H9 (cell line): ENCODE data around the gene ZFPM1. TPM values are rescaled to one million over a fixed set of nuclear protein-coding genes. Genes with fewer than 3 reads are reported as not detected.

ENCODE experiments used
- DNase-seq: peaks from one replicate; pipeline ENCODE4 v3.0.0-alpha.2; 2017
- H2AFZ ChIP-seq: one replicate; pipeline ENCODE4 v1.6.1; 2013; ENCODE audit warnings: mild to moderate bottlenecking, low read length, control low read depth, moderate library complexity
- H2AK5ac ChIP-seq: 2 replicates; pipeline ENCODE4 v1.6.1; 2013; ENCODE audit warnings: low read length, control low read depth, mixed read lengths; ENCODE audit not compliant: insufficient read length
- H2BK120ac ChIP-seq: one replicate; pipeline ENCODE4 v1.6.1; 2013; ENCODE audit warnings: low read depth, mild to moderate bottlenecking, low read length, control low read depth, inconsistent platforms; ENCODE audit not compliant: poor library complexity, severe bottlenecking
- H2BK12ac ChIP-seq: 2 replicates; pipeline ENCODE4 v1.6.1; 2013; ENCODE audit warnings: low read length, control low read depth, mixed read lengths, low read depth; ENCODE audit not compliant: insufficient read length
- H2BK15ac ChIP-seq: 2 replicates; pipeline ENCODE4 v1.6.1; 2013; ENCODE audit warnings: low read depth, low read length, control low read depth
- H2BK20ac ChIP-seq: one replicate; pipeline ENCODE4 v1.6.1; 2013; ENCODE audit warnings: low read depth, mild to moderate bottlenecking, low read length, control low read depth, inconsistent platforms; ENCODE audit not compliant: poor library complexity, severe bottlenecking
- H2BK5ac ChIP-seq: 2 replicates; pipeline ENCODE4 v1.6.1; 2013; ENCODE audit warnings: low read length, control low read depth, mixed read lengths; ENCODE audit not compliant: insufficient read length
- H3K14ac ChIP-seq: 2 replicates; pipeline ENCODE4 v1.6.1; 2013; ENCODE audit warnings: low read length, control low read depth; ENCODE audit not compliant: insufficient read depth
- H3K18ac ChIP-seq: 2 replicates; pipeline ENCODE4 v1.6.1; 2013; ENCODE audit warnings: low read depth, mild to moderate bottlenecking, mixed read lengths, low read length, control low read depth; ENCODE audit not compliant: insufficient read length
- H3K23ac ChIP-seq: 2 replicates; pipeline ENCODE4 v1.6.1; 2013; ENCODE audit warnings: low read length, control low read depth, mixed read lengths, low read depth; ENCODE audit not compliant: insufficient read length
- H3K23me2 ChIP-seq: 2 replicates; pipeline ENCODE4 v1.6.1; 2013; ENCODE audit warnings: low read depth, mild to moderate bottlenecking, mixed read lengths, low read length, control low read depth; ENCODE audit not compliant: insufficient read length, poor library complexity, severe bottlenecking
- H3K27ac ChIP-seq: 2 replicates; pipeline ENCODE4 v1.5.1; 2013; ENCODE audit warnings: low read length, control low read depth, mixed read lengths, low read depth; ENCODE audit not compliant: insufficient read length
- H3K27me3 ChIP-seq: 2 replicates; pipeline ENCODE4 v1.6.1; 2013; ENCODE audit warnings: low read length, control low read depth, inconsistent platforms; ENCODE audit not compliant: insufficient read depth
- H3K4ac ChIP-seq: 2 replicates; pipeline ENCODE4 v1.6.1; 2013; ENCODE audit warnings: low read depth, mild to moderate bottlenecking, control low read depth, inconsistent platforms, low read length, moderate library complexity
- H3K4me1 ChIP-seq: 2 replicates; pipeline ENCODE4 v1.6.1; 2013; ENCODE audit warnings: low read length, control low read depth, inconsistent platforms; ENCODE audit not compliant: insufficient read depth
- H3K4me2 ChIP-seq: 2 replicates; pipeline ENCODE4 v1.6.1; 2013; ENCODE audit warnings: low read length, control low read depth, mixed read lengths; ENCODE audit not compliant: insufficient read length, insufficient read depth
- H3K56ac ChIP-seq: 2 replicates; pipeline ENCODE4 v1.6.1; 2013; ENCODE audit warnings: low read depth, mild to moderate bottlenecking, mixed read lengths, low read length, control low read depth; ENCODE audit not compliant: insufficient read length
- H3K79me1 ChIP-seq: 2 replicates; pipeline ENCODE4 v1.6.1; 2013; ENCODE audit warnings: low read depth, mild to moderate bottlenecking, moderate library complexity, low read length, control low read depth, inconsistent platforms; ENCODE audit not compliant: insufficient read depth, poor library complexity, severe bottlenecking
- H3K79me2 ChIP-seq: 2 replicates; pipeline ENCODE4 v1.6.1; 2013; ENCODE audit warnings: low read length, control low read depth, inconsistent platforms; ENCODE audit not compliant: insufficient read depth
- H3K9ac ChIP-seq: 2 replicates; pipeline ENCODE4 v1.6.1; 2013; ENCODE audit warnings: low read length, control low read depth, mixed read lengths; ENCODE audit not compliant: insufficient read length; ENCODE audit errors: extremely low read depth
- H3K9me3 ChIP-seq: one replicate; pipeline ENCODE4 v1.6.1; 2013; ENCODE audit warnings: low read depth, low read length, inconsistent platforms; ENCODE audit not compliant: control insufficient read depth
- H3T11ph ChIP-seq: one replicate; pipeline ENCODE4 v1.6.1; 2013; ENCODE audit warnings: mild to moderate bottlenecking, low read length, control low read depth, inconsistent platforms
- H4K20me1 ChIP-seq: one replicate; pipeline ENCODE4 v1.6.1; 2013; ENCODE audit not compliant: control insufficient read depth, insufficient read length, insufficient read depth
- H4K5ac ChIP-seq: 2 replicates; pipeline ENCODE4 v1.6.1; 2013; ENCODE audit warnings: low read depth, mild to moderate bottlenecking, mixed read lengths, low read length, control low read depth; ENCODE audit not compliant: insufficient read length
- H4K8ac ChIP-seq: replicated peaks from 2 replicates; pipeline ENCODE4 v1.6.1; 2013; ENCODE audit warnings: low read length, control low read depth, mixed read lengths, low read depth; ENCODE audit not compliant: insufficient read length
- H4K91ac ChIP-seq: 2 replicates; pipeline ENCODE4 v1.6.1; 2013; ENCODE audit warnings: low read depth, mild to moderate bottlenecking, moderate library complexity, mixed read lengths, low read length, control low read depth; ENCODE audit not compliant: insufficient read length
- H3K27ac Mint-ChIP-seq, 3 experiments: 2 replicates in 2 of 3; 3 replicates in 1 of 3; pipeline ENCODE4 v1.8.0; 2020 to 2021; ENCODE audit warnings: mixed read lengths in 3 of 3, mild to moderate bottlenecking in 1 of 3, moderate library complexity in 1 of 3
- H3K27me3 Mint-ChIP-seq: 2 replicates; pipeline ENCODE4 v1.8.0; 2021; ENCODE audit warnings: low read depth, mild to moderate bottlenecking, moderate library complexity, mixed read lengths
- H3K36me3 Mint-ChIP-seq, 3 experiments: 2 replicates in 2 of 3; 3 replicates in 1 of 3; pipeline ENCODE4 v1.8.0; 2020 to 2021; ENCODE audit warnings: low read depth in 3 of 3, mixed read lengths in 3 of 3; ENCODE audit not compliant: insufficient read depth in 1 of 3
- H3K4me1 Mint-ChIP-seq, 2 experiments: 2 replicates each; pipeline ENCODE4 v1.8.0; 2020; ENCODE audit warnings: mixed read lengths in 2 of 2
- H3K4me3 Mint-ChIP-seq, 2 experiments: 2 replicates in 1 of 2; 3 replicates in 1 of 2; pipeline ENCODE4 v1.8.0; 2020 to 2021; ENCODE audit warnings: mild to moderate bottlenecking in 2 of 2, mixed read lengths in 2 of 2, moderate library complexity in 1 of 2
- H3K9me3 Mint-ChIP-seq, 2 experiments: 2 replicates in 1 of 2; 3 replicates in 1 of 2; pipeline ENCODE4 v1.8.0; 2020; ENCODE audit warnings: mild to moderate bottlenecking in 2 of 2, mixed read lengths in 2 of 2, moderate library complexity in 1 of 2
- CTCF ChIP-seq: fragments of 200-600 bp; sonication (generic); conservative IDR thresholded peaks from 3 replicates; pipeline ENCODE4 v1.8.0; 2021; ENCODE audit warnings: antibody characterized with exemption, mild to moderate bottlenecking
- WGBS: extraction: QIAGEN DNeasy Blood & Tissue Kit; methylation state at CpG from one replicate; pipeline ENCODE4 v1.1.7; 2013; ENCODE audit warnings: missing lambda C conversion rate, low lambda C conversion rate, mixed read lengths; ENCODE audit not compliant: insufficient read length; ENCODE audit errors: extremely low coverage; 5-methylcytosine and 5-hydroxymethylcytosine counted together
- total RNA-seq: library from RNA; stranded (reverse); gene quantifications from 2 replicates; pipeline ENCODE4 v1.2.1, GENCODE V29; 2021

ZFPM1 gene
- total RNA-seq, 1 experiment from 2014 or later: 3.6 TPM

DNA sequence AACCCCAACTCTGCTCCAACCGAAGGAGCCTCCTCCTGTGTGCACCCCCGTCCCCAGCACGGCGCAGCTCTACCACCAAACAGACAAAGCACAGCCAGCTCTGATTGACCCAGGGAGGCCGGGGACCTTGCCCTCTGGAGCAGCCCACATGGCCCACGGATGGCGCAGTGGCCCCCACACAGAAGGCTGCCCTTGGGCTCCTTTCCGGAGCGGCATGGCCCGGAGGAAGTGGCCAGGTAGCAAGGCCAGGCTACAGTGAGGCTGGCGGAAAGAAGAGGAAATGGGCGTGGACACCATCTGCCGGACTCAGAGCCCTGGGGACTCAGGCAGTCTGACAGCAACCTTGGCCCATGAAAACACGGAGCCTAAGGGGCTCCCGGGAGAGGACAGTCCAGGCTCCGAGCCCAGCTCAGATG lies 97.2 kb downstream of the ZFPM1 start:
- no peak overlapping the region for H2BK15ac ChIP-seq
- no peak overlapping the region for H3K14ac ChIP-seq
- no peaks in the 10 kb centered on the region for H3K79me1 ChIP-seq
- no peak overlapping the region for H4K8ac ChIP-seq
- no peak overlapping the region for H4K91ac ChIP-seq
- H3K36me3 Mint-ChIP-seq: no peaks in the 10 kb centered on the region
- H3K4ac ChIP-seq: no peak overlapping the region
- no peak overlapping the region for H3T11ph ChIP-seq
- no peak overlapping the region for H3K27ac ChIP-seq
- peaks cover 36% of the 10 kb centered on the region for H3K27me3 Mint-ChIP-seq
- H3K79me2 ChIP-seq: no peaks in the 10 kb centered on the region
- H2AFZ ChIP-seq: no peak overlapping the region
- no peak overlapping the region for H3K9ac ChIP-seq
- H3K4me3 Mint-ChIP-seq: no peak overlapping the region
- H2BK20ac ChIP-seq: no peak overlapping the region
- no peak for DNase-seq
- H3K23ac ChIP-seq: no peak overlapping the region
- H3K9me3 Mint-ChIP-seq: no peaks in the 10 kb centered on the region; a peak in 1 of 5 replicates
- no peak overlapping the region for H3K27ac Mint-ChIP-seq
- H3K4me2 ChIP-seq: no peak overlapping the region
- no peak for TF ChIP-seq CTCF
- no peak overlapping the region for H2BK12ac ChIP-seq
- no CpG with 5 or more reads among the region's 16 CpGs for WGBS
- no peaks in the 10 kb centered on the region for H3K4me1 ChIP-seq
- peaks cover 4 to 22% of the 10 kb centered on the region in 2 experiments; a peak in 3 of 4 replicates for H3K4me1 Mint-ChIP-seq
- no peak overlapping the region for H3K18ac ChIP-seq
- H2BK5ac ChIP-seq: no peak overlapping the region
- H2AK5ac ChIP-seq: no peak overlapping the region
- no peak overlapping the region for H3K56ac ChIP-seq
- H4K5ac ChIP-seq: no peak overlapping the region
- no peak overlapping the region for H2BK120ac ChIP-seq
- no peaks in the 10 kb centered on the region for H3K23me2 ChIP-seq
- H3K9me3 ChIP-seq: no peaks in the 10 kb centered on the region
- H4K20me1 ChIP-seq: no peaks in the 10 kb centered on the region
- no peaks in the 10 kb centered on the region; the same call in 1 of the 2 replicates for H3K27me3 ChIP-seq
